LoVo (cell line): ENCODE measurements around the gene UBE2U.
"Not testable (repeated sequence)": the region's sequence is repeated elsewhere in the genome, so short reads cannot be mapped to it uniquely, and the experiment has no call there.

Experiments used
- DNase-seq: peaks from one replicate; pipeline ENCODE4 v3.0.0-alpha.2; 2016; ENCODE audit warnings: low spot score

Gene UBE2U

DNA sequence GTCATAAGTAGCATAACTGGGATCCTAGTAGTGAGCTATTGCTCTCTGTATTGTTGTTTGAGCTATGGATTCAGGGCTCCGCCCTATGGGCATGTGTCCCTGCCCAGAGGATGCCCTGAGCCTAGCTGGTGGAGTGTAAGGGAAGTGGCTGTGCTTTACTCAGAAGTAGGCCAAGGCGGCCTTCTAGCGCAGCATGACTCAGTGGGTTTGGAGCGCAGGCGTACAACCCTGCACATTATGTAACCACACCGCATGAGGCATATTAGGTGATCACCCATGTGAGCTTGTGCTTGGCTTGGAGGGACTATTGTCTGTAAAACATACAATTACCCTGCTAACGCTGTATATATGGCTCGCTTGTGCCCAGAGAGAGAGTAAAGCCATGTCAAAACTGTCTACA lies 11.1 kb upstream of the UBE2U start:
- no peak for DNase-seq

DNA sequence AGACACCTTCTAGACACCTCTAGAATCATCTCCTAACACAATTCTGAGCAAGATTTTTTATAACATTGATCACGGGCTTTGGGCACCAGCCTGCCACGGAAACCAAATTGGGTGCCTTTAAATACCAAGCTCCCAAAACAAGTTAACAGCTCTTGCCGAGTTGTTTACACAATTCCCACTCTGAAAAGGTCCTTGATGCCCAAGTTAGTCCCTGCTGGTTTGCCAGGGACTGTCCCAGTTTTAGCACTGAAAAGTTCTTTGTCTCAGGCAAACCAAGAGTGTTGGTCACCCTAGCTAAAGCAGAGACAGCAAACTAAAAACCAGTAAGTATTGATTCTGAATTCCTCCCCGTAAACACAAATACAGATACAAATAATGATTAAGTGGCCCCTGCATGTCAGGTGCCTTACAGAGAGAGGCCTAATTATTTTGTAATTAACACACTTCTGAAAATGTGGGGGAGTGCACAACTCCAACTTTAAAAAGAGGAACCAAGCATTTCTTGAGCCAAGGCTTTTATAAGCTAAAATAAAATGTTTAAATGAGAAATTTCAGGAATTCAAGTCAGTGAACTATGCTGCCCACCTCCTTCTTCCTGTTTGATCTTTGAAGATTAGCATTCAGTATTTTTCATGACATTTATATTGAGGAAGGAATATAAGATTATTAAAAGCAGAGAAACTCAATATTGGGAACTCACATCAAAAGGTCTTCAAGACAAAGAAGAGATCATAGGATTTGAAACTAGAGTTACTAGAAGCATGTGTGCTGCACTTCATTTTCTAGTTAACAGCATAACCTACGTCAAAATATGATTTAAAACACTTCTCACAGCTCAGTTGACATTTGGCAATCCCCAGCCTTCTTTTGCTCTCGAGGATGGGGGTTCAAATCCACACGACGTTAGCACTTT lies 9.0 kb upstream of the UBE2U start:
- DNase-seq, result no peak

DNA sequence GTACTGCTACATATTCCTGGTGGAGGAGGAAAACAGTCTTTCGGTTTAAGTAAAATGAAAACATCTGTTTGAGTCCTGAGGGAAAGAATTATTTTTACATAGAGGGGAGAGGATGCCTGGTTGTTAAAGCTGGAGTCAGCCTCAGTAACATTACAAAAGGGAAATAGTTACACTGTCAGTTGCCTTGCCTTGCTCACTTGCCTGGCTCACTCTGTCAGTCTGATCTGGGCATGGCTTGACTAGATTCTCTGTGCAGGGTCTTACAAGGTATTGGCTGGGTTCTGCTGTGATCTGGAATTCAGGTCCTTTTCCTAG lies 8.4 kb upstream of the UBE2U start:
- DNase-seq, result no peak

DNA sequence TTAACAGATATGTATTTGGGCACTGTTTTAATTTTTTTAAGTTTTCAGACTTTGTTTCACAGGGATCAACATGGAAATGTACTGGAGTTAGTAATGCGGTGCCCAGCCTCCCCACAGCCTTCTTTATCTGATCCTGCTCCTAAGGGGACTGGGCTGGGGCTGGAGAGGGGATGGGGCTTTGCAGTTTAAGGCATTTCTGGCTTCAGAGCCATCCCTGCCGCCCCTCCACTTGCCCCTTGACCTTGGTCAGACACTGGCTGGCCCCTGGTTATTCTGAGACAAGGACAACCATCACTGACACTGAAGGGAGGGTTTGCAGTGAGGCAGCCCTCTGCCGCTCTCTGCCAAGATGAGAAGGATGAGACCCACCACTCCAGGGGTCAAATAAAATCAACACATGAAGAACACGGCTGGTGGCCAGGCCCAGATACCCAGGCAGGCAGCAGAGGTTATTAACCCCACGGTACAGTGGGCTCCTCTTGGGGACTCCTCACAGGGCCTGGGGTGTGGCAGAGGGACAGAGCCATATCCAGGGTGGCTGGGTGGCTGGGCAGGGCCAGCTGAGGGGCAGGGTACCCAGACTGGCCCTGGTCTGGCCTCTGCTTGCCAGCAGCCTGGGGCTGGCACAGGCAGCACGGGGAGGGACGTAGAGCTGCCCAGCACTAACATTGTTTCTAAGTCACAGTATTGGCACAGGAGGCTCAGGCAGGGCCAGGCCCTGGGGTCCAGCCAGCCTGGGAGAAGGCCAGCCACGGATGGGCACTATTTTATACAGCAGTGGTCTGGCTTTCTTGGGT lies 7.2 kb upstream of the UBE2U start:
- DNase-seq, result no peak

DNA sequence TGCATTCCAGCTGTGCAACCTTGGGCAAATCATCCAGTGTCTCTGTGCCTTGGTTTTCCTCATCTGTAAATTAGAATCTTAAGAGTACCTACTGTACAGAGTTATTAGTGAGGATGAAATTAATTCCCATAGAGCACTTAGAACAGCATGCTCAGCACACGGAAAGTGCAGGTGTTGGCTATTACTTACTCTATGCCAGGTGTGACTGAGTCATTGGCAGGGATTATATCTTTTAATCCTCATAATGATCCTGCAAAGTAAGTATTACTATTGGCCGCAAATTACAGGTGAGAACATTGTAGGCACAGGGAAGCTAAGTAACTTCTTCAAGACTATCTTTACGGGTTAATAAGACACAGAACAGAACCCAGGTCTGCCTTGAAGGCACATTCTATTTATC lies 6.3 kb upstream of the UBE2U start:
- DNase-seq, result no peak

DNA sequence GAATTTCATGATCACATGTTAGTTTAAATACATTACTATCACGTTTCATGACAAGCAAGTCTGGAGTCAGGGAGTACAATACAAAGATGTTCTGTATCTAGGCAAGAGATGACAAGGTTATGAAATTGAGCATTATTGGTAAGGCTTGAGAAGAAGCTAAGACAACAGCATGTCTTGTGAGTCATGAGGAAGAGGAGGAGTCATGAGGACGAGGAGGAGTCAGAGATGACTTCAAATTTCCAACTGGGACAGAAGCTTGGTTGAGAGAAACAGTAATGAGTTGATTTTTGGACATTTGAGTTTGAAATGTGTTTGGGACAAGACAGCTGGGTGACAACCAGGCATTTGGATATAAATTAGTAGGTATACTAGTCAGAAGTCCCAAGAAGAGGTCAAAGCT lies 4.3 kb upstream of the UBE2U start:
- DNase-seq, result no peak

DNA sequence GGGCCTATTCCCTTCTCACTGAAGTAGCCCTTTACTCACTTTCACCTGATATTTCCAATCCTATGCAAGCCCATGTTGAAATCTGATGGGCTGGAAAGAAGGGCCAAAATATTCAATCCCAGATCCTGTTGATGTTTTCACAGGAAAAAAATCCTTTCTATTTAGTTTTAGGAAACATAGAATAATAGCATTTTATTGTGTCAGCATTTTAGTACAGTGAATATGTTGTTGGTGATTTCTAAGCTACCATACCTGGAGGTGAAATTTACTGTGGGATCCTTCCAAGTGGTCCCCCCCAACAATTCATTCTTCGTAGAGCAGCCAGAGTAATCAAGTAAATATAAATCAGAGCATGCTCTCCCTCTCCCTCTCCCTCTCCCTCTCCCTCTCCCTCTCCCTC lies 3.4 kb upstream of the UBE2U start:
- no peak for DNase-seq

DNA sequence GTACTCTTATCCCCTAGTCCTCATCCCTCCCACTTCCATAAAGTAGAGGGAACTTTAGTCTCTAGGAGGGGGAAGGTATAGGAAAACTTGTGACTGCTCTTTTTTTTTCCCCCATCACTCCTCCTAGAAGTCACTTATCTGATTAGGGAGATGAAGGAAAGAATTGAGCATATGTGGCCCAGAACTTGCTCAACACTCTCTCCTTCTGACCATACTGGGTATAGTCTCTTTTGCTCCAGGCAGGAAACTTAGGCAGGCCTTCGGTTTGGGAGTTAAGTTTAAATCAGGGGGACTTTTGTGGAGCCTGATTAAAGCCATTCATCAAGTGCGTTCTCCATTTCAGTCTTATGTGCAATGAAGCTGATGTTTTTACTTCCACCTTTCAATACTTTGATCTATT lies 5.8 kb downstream of the UBE2U start:
- DNase-seq, result no peak

DNA sequence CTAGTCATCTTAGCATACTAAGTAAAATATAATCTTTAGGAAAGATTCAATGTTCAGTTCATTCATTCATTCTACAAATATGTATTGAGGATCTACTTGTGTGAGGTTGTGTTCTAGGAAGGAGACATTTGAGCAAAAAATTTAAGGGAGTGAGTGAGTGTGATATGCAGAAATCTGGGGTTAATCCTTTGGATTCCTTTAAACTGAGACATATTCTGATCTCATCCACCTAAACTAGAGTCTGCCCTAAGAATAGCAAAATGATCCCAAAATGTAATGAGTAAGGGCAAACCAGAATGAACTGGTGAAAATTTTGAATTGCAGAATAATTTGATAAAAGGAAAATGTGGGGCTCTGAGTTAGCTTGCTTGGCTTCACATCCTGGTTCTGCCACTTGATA lies 8.6 kb downstream of the UBE2U start:
- DNase-seq, result no peak

DNA sequence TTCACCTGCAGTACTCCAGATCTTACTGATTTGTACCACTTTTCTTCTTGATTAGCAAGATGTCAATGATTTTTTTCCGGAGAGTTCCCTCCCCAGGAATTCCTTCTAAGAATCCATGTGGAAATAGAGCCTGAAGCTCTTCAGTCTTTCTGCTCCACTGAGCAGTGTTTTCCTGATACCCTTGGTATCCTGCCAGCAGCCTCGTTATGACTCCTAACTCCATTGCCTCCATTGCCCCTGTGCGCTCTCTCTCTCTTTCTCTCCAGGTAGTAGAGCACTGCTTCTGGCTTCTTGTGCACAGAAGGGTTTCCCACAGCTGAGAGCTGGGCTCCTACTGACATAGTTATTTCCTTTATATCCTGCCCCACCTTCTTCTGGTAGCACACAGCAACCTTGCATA lies 12.2 kb downstream of the UBE2U start:
- DNase-seq, result no peak

DNA sequence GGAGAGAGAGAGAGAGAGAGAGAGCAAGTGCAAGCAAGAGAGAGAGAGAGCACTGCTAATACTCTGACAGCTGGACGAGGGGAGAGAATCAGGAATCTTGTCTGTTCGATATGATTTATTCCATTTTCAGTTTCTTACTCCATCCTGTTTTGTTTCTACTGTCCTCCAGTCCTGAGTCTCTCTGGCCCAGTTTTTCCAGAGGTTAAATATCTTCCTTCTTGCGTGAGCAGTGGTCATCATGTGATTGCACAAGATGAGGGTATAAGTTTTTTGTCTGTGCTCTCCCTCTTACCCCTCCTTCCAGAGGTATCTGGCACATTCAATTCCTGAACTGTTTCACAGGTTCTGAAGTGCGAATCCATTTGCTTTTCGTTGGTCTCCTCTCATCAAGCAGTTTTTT lies 16.8 kb downstream of the UBE2U start:
- no peak for DNase-seq

DNA sequence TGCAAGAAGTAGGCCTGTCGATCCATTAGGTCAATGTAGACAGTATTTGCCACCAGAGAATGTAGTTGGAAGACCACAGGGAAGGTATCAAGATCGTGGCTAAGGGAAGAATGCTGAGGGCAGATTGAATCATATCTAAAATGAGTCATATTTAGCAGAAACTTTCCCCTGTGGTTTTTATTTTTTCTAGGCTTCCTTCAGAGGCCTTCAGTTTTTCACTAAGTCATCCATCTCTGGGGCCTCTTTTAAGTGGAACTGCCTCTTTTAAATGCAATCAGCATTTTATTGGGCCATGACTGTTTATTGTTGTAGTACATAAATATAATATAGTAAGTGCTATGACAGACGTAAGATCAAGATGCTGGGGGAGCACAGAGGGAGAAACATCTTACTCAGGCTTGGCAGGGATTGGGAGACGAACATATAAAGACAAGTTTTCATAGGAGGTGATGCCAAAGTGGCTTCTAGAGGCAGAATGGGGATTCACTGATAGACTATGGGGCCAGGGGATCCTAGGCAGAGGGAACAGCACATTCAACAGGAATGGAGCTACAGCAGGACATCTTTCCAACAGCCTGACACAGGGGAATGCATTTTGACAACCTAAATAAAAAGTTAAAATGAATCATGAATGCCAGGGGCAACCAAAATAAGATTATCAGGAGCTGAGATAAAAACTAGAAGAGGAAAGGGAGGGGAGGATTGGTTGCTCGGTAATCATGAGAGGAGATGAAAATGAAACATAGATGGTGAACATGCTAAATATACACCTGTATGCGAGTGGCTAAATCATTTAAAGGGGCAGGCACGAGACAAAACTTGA lies 20.1 kb downstream of the UBE2U start:
- no peak for DNase-seq

DNA sequence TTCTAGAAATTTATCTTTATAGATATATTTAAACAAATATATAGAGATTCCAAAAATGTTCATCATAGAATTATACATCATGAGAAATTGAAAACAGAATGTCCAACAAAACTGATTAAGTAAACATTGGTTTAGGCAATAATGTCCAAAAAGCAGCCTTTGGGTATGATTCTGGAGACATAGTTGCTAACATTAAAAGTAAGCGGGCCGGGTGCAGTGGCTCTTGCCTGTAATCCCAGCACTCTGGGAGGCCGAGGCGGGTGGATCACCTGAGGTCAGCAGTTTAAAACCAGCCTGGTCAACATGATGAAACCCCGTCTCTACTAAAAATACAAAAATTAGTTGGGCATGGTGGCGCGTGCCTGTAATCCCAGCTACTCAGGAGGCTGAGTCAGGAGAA lies 20.8 kb downstream of the UBE2U start:
- DNase-seq, result not testable (repeated sequence)

DNA sequence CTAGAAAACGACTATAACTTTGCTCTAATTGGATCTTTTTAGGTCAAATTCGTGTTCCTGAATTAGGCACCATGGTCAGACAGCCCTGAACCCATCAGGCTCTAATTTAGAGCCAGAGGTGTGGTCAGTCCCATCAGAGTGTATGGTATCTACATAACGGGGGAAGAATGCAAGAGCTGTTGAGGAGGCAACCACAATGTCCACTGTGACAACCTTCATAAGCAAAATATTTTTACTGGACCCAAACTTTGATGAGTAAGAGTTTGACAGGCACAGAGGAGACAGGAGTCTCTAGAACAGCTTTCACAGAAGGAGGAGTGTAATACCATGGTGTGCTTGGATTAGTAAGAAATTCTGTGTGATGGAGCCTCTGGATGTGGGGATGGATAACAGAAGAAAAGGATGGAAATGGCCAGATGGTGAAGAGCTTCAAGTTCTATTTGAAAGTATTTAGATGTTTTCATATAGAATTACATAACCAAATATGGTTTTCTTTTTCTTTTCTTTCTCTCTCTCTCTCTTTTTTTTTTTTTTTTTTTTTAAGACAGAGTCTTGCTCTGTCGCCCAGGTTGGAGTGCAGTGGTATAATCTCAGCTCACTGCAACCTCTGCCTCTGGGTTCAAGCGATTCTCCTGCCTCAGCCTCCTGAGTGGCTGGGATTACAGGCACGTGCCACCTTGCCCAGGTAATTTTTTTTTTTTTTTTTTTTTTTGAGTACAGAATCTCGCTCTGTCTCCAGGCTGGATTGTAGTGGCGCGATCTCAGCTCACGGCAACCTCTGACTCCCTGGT lies 24.9 kb downstream of the UBE2U start:
- no peak for DNase-seq

DNA sequence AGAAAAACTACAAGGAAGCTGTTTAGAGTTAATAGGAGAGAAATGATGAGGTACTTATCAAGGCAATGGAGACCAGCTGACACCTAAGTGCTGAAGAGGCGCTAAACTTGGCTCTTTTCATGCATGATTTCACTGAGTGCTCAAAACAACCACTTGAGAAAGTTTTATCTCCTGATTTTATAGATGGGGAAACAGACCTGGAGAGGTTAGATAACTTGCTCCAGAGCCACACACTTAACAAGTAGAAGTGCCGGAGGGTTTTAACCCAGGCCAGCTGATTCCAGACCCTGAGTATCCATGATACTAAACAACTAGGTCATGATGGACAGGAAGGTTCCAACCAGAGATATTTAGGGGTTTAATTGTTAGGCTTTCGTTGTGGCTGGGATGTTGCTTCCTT lies 25.9 kb downstream of the UBE2U start:
- DNase-seq, result no peak

DNA sequence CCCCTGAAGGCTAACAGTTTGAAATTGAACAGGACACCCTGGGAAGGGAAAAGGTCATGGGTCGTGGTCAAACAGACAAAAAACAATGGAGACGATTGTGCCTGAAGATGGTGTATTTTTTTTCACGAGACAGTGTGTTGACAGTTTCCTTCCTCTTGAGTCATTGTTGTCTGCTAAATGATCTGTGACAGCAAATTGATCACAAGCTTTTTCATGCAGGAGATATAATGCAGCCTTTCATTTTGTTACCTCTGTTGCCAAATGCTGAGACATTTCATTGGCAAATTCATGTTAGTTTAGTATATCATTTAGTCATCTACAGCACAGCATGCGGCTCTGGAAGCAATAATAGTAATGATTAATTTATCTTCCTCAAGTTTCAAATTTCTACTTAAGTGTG lies 27.7 kb downstream of the UBE2U start:
- DNase-seq, result no peak

DNA sequence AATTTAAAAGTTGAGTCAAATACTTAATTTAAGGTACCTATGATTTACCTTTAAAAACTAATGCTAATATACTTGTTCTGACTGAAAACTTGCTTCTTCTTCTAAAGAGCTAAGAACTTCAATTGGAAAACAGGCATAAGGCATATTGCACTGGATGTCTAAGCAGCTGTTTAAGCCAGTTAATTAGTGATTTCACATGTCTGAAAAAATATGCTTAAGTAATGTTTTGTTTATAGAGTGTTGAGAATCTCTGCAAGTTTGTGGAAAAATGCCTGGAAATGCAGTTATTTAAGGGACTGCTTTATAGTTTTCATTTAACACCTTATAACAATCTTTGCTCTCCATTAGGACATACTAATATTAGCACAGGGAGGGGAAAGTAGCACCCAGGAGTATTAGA lies 28.2 kb downstream of the UBE2U start:
- no peak for DNase-seq

DNA sequence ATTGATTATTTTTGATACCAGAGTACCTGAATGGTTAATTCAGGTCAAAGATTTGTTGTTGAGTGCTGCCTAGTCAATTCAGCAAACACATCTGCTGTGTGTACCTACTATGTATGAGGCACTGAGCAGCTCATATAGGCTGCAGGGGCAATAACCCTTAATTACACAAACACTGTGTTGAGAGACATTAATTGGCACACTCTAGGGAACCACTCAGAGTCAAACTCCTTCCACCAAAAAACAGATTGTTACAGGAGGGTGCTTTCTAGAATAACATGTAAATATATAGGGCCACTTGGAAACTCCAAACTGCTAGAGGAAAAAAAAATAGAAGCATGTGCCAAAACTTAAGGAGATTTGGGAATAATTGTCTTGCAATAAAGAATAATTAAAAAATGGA lies 31.3 kb downstream of the UBE2U start:
- no peak for DNase-seq

DNA sequence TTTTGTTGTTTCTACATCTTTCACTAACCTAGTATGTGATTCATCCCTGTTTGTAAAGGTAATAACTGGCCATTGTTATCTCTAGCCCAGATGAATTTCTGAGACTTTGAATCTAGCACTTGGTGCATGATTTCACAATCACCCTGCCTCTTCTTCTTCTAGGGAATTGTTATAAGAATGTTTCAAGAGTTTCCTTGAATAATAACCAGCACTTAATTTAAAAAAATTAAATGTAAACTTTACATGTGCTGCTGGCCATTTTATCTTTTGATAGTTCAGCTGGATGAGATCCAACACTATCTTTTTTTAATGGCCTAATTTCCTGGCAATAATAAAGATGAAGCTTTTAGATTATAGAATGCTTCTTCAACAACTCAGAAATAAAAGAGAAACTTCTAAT lies 31.8 kb downstream of the UBE2U start:
- no peak for DNase-seq

DNA sequence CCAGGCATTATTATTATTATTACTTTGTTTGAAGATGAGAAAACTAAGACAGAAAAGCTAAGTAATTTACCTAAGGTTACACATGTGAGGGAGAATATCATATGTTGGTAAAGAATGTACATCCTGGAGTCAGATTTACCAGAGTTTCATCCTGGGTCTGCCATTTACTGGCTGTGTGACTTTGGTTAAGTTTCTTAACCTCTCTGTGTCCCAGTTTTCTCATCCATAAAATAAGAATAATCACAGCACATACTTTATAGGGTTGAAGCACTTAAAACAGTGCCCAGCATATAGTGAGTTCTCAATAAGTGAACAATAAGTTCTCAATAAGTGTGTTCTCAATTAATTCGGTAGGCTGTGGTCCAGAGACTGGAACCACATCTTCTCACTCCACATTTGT lies 32.5 kb downstream of the UBE2U start:
- DNase-seq, result no peak

DNA sequence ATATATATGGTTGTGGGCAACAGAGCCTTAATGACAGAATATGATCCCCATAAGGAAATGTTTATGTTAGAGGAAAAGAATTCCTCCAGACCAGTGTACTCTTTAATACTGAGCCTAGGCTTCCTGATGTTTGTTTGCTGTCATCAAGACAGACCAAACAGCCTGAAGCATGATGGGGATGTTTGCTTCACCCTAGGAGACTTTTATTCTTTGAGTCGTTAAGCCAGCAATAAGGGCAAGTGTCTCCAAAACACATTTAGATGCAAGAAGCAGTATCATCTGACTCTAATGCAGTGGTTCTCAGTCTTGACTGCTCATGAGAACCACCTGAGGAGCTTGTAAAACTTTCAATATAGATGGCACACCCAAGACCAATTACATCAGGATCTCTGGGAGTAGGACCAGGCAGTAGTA lies 33.1 kb downstream of the UBE2U start:
- DNase-seq, result no peak

DNA sequence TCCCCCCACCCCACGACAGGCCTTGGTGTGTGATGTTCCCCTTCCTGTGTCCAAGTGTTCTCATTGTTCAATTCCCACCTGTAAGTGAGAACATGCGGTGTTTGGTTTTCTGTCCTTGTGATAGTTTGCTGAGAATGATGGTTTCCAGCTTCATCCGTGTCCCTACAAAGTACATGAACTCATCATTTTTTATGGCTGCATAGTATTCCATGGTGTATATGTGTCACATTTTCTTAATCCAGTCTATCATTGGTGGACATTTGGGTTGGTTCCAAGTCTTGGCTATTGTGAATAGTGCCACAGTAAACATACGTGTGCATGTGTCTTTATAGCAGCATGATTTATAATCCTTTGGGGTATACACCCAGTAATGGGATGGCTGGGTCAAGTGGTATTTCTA lies 36.1 kb downstream of the UBE2U start:
- DNase-seq, result not testable (repeated sequence)
